ENCODE results near the gene CERKL. TPM values are rescaled to one million over a fixed set of nuclear protein-coding genes. Genes with fewer than 3 reads are reported as not detected.

The CERKL gene
- total and polyA plus RNA-seq, 2 donors = 0.52 to 2.4 TPM

DNA sequence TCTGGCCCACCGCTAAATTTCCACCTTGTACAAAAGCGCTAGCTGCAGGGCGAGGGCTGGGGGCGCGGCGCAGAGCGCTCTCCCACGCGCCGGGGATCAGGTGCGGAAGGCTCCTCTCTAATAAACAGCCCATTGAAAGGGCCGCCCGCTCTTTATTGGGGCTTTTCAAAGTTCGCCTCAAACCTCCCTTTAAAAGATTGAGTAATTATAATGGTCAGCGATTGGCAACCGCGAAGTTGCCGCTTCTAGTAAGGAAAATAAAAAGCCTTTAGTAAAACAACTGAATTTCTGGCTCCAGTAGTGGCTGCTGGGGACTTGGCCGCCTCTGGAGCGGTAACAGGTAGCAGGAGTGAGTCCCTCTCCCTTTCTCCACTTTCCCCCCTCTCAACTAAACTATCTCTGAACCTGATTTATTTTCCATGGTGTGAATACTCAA, 22.7 kb upstream of the CERKL start:
- Histone ChIP-seq H3K36me3 (ENCODE audit: control insufficient read depth in 2 of 2, insufficient read depth in 2 of 2, low read length in 1 of 2) (no peaks in the 10 kb centered on the region), H3K27me3 (ENCODE audit: control insufficient read depth in 2 of 2, insufficient read depth in 1 of 2, low read length in 1 of 2) (peaks cover 68 to 97% of the 10 kb centered on the region in 2 donors), H3K9me3 (ENCODE audit: control insufficient read depth in 2 of 2, insufficient read depth in 1 of 2, low read length in 1 of 2) (peaks cover 3 to 18% of the 10 kb centered on the region in 2 donors), H3K4me1 (ENCODE audit: control insufficient read depth in 2 of 2, insufficient read depth in 2 of 2, low read length in 2 of 2) (peaks cover 7 to 40% of the 10 kb centered on the region in 2 donors), H3K4me3 (ENCODE audit: low read length in 2 of 2) (no peak overlapping the region), H3K27ac (ENCODE audit: low read depth in 1 of 2, low read length in 1 of 2) (no peak overlapping the region)
- WGBS = 12% methylated on average over 20 of the region's 20 CpGs
- no peak for DNase-seq (ENCODE audit: low read depth in 6 of 9, low spot score in 9 of 9)

DNA sequence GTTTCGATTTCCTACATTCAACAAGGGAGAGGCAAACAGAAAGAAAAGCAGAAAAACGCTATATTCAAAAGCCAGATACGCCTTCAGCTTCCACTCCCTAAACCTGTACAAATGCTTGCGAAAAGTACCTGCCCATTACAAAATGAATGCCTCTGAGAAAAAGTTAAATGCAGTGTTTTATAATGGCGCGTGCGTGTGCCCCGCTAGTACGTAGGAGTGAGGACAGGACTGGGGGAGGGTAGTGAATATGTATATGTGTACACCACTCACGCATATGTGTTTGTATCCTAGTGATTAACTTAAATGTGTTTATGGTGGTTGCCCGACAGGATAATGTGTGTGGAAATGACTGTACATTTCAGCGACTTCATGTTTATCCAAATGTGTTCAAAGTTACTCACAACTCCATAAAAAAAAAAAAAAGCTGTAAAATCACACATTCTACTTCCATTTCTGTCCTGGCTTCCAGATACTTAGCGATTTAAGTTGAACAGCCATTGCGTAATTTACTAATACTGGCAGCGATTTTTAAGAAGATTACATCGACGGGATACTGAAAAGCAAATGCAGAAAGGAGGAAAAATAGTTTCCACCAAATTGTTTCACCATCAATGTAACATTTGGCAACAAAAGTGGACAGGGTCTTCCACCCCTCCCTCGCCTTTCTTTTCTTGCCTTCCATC, 22.1 kb upstream of the CERKL start:
- DNase-seq (ENCODE audit: low read depth in 6 of 9, low spot score in 9 of 9) = peak in 1 of 9 donors; percentile 3
- Histone ChIP-seq H3K9me3 (ENCODE audit: control insufficient read depth in 2 of 2, insufficient read depth in 1 of 2, low read length in 1 of 2) (peaks cover 3 to 18% of the 10 kb centered on the region in 2 donors), H3K4me3 (ENCODE audit: low read length in 2 of 2) (no peak overlapping the region), H3K4me1 (ENCODE audit: control insufficient read depth in 2 of 2, insufficient read depth in 2 of 2, low read length in 2 of 2) (peaks cover 7 to 39% of the 10 kb centered on the region in 2 donors), H3K27me3 (ENCODE audit: control insufficient read depth in 2 of 2, insufficient read depth in 1 of 2, low read length in 1 of 2) (peaks cover 65 to 97% of the 10 kb centered on the region in 2 donors), H3K27ac (ENCODE audit: low read depth in 1 of 2, low read length in 1 of 2) (no peak overlapping the region), H3K36me3 (ENCODE audit: control insufficient read depth in 2 of 2, insufficient read depth in 2 of 2, low read length in 1 of 2) (no peaks in the 10 kb centered on the region)
- 27% methylated on average over 18 of the region's 18 CpGs for WGBS

DNA sequence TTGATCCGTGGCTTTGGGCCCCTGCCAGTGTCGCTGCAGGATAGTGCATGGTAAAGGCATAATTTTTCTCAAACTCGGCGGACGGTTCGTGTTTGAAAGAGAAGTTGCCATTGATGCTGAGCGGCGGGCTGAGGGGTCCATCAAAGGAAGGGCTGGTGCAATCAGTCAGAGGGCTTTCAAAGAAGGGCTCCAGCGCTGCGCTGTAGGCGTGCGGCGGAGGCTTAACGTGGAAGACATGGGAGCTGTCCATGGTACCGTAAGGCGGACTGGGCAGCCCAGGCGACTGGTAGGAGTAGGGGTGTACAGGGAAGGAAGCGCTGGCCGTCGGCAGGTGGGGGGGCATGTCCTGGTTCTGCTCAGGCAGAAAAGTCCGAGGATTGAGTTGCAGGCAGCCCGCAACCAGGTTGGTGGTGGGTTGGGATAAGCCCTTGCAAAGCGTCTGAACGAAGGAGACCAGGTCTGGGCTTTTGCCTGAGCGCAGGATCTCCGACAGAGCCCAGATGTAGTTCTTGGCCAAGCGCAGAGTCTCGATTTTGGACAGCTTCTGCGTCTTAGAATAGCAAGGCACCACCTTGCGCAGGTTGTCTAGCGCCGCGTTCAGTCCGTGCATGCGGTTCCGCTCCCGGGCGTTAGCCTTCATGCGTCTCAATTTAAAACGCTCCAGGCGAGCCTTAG, 21.1 kb upstream of the CERKL start:
- no peak overlapping the region for H3K4me3 ChIP-seq (ENCODE audit: low read length in 2 of 2)
- H3K9me3 ChIP-seq (ENCODE audit: control insufficient read depth in 2 of 2, insufficient read depth in 1 of 2, low read length in 1 of 2) = peaks cover 3 to 18% of the 10 kb centered on the region in 2 donors
- peaks cover 57 to 94% of the 10 kb centered on the region in 2 donors for H3K27me3 ChIP-seq (ENCODE audit: control insufficient read depth in 2 of 2, insufficient read depth in 1 of 2, low read length in 1 of 2)
- WGBS = 14% methylated on average over 41 of the region's 41 CpGs
- DNase-seq (ENCODE audit: low read depth in 6 of 9, low spot score in 9 of 9) = peak; percentile 63 to 89 (median 77)
- H3K4me1 ChIP-seq (ENCODE audit: control insufficient read depth in 2 of 2, insufficient read depth in 2 of 2, low read length in 2 of 2) = peaks cover 5 to 34% of the 10 kb centered on the region in 2 donors
- H3K27ac ChIP-seq (ENCODE audit: low read depth in 1 of 2, low read length in 1 of 2) = no peak overlapping the region
- no peaks in the 10 kb centered on the region for H3K36me3 ChIP-seq (ENCODE audit: control insufficient read depth in 2 of 2, insufficient read depth in 2 of 2, low read length in 1 of 2)

DNA sequence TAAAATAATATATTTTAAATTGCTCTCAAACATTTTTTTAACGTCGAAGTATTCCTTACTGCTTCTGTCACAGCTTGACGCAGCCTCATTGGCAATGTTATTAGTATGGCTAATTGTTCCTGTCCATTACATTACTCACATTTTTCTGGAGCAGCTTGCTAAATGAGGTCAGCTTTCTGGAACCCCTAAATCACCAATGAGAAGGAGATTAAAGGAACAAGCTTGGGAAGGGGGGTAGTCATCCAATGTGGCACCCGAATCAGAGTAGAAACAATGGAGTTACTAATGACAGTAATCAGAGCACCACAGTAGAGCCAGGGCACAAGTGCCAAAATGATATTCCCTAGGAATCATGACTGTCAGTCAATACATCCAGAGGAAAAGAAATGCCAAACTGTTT, 18.3 kb upstream of the CERKL start:
- DNase-seq (ENCODE audit: low read depth in 6 of 9, low spot score in 9 of 9) = no peak
- 58% methylated on average over 4 of the region's 4 CpGs for WGBS
- H3K27ac ChIP-seq (ENCODE audit: low read depth in 1 of 2, low read length in 1 of 2) = no peak overlapping the region
- H3K9me3 ChIP-seq (ENCODE audit: control insufficient read depth in 2 of 2, insufficient read depth in 1 of 2, low read length in 1 of 2) = peaks cover 0 to 14% of the 10 kb centered on the region in 2 donors
- H3K36me3 ChIP-seq (ENCODE audit: control insufficient read depth in 2 of 2, insufficient read depth in 2 of 2, low read length in 1 of 2) = no peaks in the 10 kb centered on the region
- peaks cover 29 to 71% of the 10 kb centered on the region in 2 donors for H3K27me3 ChIP-seq (ENCODE audit: control insufficient read depth in 2 of 2, insufficient read depth in 1 of 2, low read length in 1 of 2)
- peaks cover 0 to 10% of the 10 kb centered on the region in 2 donors for H3K4me1 ChIP-seq (ENCODE audit: control insufficient read depth in 2 of 2, insufficient read depth in 2 of 2, low read length in 2 of 2)
- H3K4me3 ChIP-seq (ENCODE audit: low read length in 2 of 2) = no peak overlapping the region

DNA sequence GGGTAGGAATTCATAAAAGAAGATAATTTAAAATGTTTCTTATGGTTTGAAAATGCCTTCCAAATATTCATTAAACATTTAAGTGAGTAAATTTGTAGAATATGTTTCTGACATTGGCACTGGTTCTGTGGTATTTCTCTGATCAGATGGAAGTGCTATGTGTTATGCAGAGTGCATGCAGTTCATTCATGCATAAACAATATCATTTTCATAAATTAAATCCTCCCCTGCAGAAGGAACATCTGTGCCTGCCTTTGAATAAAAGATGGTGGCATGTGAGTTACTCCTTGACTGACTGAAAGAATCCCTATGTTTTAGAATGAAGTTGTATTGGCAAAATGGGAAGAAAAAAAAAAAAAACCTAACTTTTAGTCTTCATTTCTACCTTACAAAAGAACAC, 17.6 kb upstream of the CERKL start:
- Histone ChIP-seq H3K4me3 (ENCODE audit: low read length in 2 of 2) (no peak overlapping the region), H3K27me3 (ENCODE audit: control insufficient read depth in 2 of 2, insufficient read depth in 1 of 2, low read length in 1 of 2) (peaks cover 21 to 65% of the 10 kb centered on the region in 2 donors)

DNA sequence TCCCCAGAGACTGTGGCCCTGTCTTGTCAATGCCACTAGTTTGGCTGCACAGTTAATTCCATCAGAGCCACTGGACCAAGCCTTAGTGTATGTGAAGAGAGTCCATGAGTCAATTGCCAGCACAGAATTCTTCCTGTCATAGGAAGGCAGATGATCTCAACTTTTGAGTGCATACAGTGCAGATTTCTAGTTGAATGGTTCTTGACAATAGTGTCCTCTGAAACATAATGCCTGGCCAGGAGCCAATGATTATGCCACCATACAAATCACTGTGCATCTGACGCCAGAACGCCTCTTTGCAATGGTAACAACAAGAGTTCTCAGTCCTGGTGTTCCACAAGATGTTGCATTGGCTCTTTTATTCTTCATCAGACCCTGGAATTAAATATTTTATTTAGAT, 16.3 kb upstream of the CERKL start:
- Histone ChIP-seq H3K4me3 (ENCODE audit: low read length in 2 of 2) (no peak overlapping the region), H3K9me3 (ENCODE audit: control insufficient read depth in 2 of 2, insufficient read depth in 1 of 2, low read length in 1 of 2) (peaks cover 0 to 6% of the 10 kb centered on the region in 2 donors), H3K27ac (ENCODE audit: low read depth in 1 of 2, low read length in 1 of 2) (no peak overlapping the region), H3K27me3 (ENCODE audit: control insufficient read depth in 2 of 2, insufficient read depth in 1 of 2, low read length in 1 of 2) (peaks cover 11 to 56% of the 10 kb centered on the region in 2 donors), H3K36me3 (ENCODE audit: control insufficient read depth in 2 of 2, insufficient read depth in 2 of 2, low read length in 1 of 2) (no peaks in the 10 kb centered on the region), H3K4me1 (ENCODE audit: control insufficient read depth in 2 of 2, insufficient read depth in 2 of 2, low read length in 2 of 2) (peaks cover 0 to 6% of the 10 kb centered on the region in 2 donors)
- no peak for DNase-seq (ENCODE audit: low read depth in 6 of 9, low spot score in 9 of 9)
- WGBS = 85% methylated on average over 2 of the region's 2 CpGs

More for the DNA sequence above, 17.6 kb upstream of the CERKL start:
- H3K4me1 ChIP-seq (ENCODE audit: control insufficient read depth in 2 of 2, insufficient read depth in 2 of 2, low read length in 2 of 2) = peaks cover 0 to 10% of the 10 kb centered on the region in 2 donors
- no peaks in the 10 kb centered on the region for H3K36me3 ChIP-seq (ENCODE audit: control insufficient read depth in 2 of 2, insufficient read depth in 2 of 2, low read length in 1 of 2)
- DNase-seq (ENCODE audit: low read depth in 6 of 9, low spot score in 9 of 9) = no peak
- no peak overlapping the region for H3K27ac ChIP-seq (ENCODE audit: low read depth in 1 of 2, low read length in 1 of 2)
- peaks cover 0 to 14% of the 10 kb centered on the region in 2 donors for H3K9me3 ChIP-seq (ENCODE audit: control insufficient read depth in 2 of 2, insufficient read depth in 1 of 2, low read length in 1 of 2)

DNA sequence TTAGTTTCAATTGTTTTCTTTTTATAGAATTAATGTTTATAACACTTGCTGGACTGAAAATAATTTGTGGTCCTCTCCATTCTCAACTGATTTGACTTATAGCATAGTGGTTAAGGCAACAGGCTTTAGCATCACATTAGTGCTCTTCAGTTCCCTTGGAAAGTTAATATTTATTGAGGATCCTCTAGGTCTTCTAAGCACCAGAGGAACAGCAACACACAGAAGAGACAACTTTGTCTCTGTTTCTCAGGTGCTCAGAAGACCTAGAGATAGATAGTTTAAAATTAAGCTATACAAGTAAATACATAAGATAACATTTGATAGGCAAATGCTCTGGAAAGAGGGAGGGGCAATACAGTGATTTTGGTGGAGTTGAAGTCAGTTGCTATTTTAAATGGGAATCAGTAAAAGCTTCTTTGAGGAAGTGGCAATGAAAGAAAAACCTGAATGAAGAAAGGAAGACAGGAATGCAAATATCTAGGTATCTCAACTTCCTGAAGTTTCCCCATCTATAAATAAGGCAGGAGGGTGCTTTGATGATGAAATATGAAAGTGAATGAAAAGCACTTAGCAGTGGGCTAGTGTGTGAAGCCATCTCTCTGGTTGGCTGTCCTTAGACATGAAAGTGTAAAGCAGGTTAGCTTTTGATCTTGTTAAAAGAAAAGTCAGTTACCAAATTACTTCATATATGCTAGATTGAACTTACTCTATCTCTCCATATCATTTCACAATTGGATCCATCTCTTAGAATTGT, 15.5 kb upstream of the CERKL start:
- Histone ChIP-seq H3K4me3 (ENCODE audit: low read length in 2 of 2) (no peak overlapping the region), H3K4me1 (ENCODE audit: control insufficient read depth in 2 of 2, insufficient read depth in 2 of 2, low read length in 2 of 2) (no peaks in the 10 kb centered on the region), H3K27me3 (ENCODE audit: control insufficient read depth in 2 of 2, insufficient read depth in 1 of 2, low read length in 1 of 2) (peaks cover 4 to 55% of the 10 kb centered on the region in 2 donors), H3K27ac (ENCODE audit: low read depth in 1 of 2, low read length in 1 of 2) (no peak overlapping the region), H3K9me3 (ENCODE audit: control insufficient read depth in 2 of 2, insufficient read depth in 1 of 2, low read length in 1 of 2) (no peaks in the 10 kb centered on the region), H3K36me3 (ENCODE audit: control insufficient read depth in 2 of 2, insufficient read depth in 2 of 2, low read length in 1 of 2) (no peaks in the 10 kb centered on the region)
- DNase-seq (ENCODE audit: low read depth in 6 of 9, low spot score in 9 of 9) = no peak

DNA sequence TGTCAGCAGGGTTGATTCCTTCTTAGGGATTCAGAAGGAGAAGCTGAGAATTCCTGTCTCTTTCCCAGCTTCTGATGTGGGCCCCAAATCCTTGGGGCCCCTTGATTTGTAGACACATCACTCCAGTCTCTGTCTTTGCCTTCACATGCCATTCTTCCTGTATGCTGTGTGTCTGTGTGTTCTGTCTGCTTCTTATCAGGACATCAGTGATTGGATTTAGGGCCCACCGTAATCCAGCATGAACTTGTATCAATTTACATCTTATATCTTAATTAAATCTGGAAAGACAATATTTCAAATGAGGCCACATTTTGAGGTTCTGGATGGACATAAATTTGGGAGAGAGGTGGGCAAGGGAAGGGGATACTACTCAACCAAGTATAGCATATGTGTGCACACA, 13.7 kb upstream of the CERKL start:
- no peak overlapping the region for H3K27ac ChIP-seq (ENCODE audit: low read depth in 1 of 2, low read length in 1 of 2)
- no peak overlapping the region for H3K4me3 ChIP-seq (ENCODE audit: low read length in 2 of 2)
- H3K36me3 ChIP-seq (ENCODE audit: control insufficient read depth in 2 of 2, insufficient read depth in 2 of 2, low read length in 1 of 2) = no peaks in the 10 kb centered on the region
- no peaks in the 10 kb centered on the region for H3K9me3 ChIP-seq (ENCODE audit: control insufficient read depth in 2 of 2, insufficient read depth in 1 of 2, low read length in 1 of 2)
- 97% methylated on average over 1 of the region's 1 CpG for WGBS
- DNase-seq (ENCODE audit: low read depth in 6 of 9, low spot score in 9 of 9) = no peak
- H3K4me1 ChIP-seq (ENCODE audit: control insufficient read depth in 2 of 2, insufficient read depth in 2 of 2, low read length in 2 of 2) = no peaks in the 10 kb centered on the region
- H3K27me3 ChIP-seq (ENCODE audit: control insufficient read depth in 2 of 2, insufficient read depth in 1 of 2, low read length in 1 of 2) = peaks cover 3 to 42% of the 10 kb centered on the region in 2 donors

DNA sequence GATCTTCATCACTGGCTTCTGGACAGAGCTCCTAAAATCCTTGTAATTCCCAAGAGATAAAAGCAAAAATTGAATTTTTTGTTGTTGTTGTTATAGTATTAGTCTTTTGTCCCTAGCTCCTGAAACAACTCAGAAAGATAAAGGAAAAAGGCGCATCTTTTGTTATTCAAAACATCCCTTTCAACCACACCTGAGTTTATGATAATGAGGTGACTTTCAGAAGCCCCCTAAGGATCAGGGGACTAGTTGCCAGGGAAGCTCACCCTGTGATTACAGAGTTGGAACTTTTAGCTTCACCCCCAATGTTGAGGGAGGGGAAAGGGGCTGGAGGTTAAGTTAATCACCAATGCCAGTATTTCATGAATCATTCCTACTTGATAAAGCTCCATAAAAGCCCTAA, 10.3 kb upstream of the CERKL start:
- H3K4me1 ChIP-seq (ENCODE audit: control insufficient read depth in 2 of 2, insufficient read depth in 2 of 2, low read length in 2 of 2) = no peaks in the 10 kb centered on the region
- H3K4me3 ChIP-seq (ENCODE audit: low read length in 2 of 2) = no peak overlapping the region
- no peaks in the 10 kb centered on the region for H3K9me3 ChIP-seq (ENCODE audit: control insufficient read depth in 2 of 2, insufficient read depth in 1 of 2, low read length in 1 of 2)
- H3K36me3 ChIP-seq (ENCODE audit: control insufficient read depth in 2 of 2, insufficient read depth in 2 of 2, low read length in 1 of 2) = no peaks in the 10 kb centered on the region
- no peak overlapping the region for H3K27ac ChIP-seq (ENCODE audit: low read depth in 1 of 2, low read length in 1 of 2)
- WGBS = 87% methylated on average over 1 of the region's 1 CpG
- peaks cover 3 to 17% of the 10 kb centered on the region in 2 donors for H3K27me3 ChIP-seq (ENCODE audit: control insufficient read depth in 2 of 2, insufficient read depth in 1 of 2, low read length in 1 of 2)
- no peak for DNase-seq (ENCODE audit: low read depth in 6 of 9, low spot score in 9 of 9)
